Measurements from ENCODE around the gene KCNRG.
"Not testable (repeated sequence)": the region's sequence is repeated elsewhere in the genome, so short reads cannot be mapped to it uniquely, and the experiment has no call there.

The KCNRG gene, protein sequence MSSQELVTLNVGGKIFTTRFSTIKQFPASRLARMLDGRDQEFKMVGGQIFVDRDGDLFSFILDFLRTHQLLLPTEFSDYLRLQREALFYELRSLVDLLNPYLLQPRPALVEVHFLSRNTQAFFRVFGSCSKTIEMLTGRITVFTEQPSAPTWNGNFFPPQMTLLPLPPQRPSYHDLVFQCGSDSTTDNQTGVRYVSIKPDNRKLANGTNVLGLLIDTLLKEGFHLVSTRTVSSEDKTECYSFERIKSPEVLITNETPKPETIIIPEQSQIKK

DNA sequence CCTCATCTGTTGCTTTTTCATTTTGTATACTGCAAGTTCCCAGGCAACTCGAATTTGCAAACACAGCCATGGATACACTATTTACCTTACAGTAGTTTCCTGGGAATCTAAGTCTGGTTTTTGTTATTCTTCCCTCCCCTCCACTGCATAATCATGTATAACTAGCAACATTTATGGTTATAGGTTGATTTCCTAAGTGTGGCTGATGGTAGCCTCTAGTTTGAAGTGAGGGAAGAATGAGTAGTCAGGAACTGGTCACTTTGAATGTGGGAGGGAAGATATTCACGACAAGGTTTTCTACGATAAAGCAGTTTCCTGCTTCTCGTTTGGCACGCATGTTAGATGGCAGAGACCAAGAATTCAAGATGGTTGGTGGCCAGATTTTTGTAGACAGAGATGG, at the start of gene KCNRG:
TSS of gene KCNRG (plus strand) at position 187 of the 400 bp plus-strand sequence. CDS start at position 237, 50 bp downstream.
- H3K4me3 ChIP-seq (ENCODE audit: low read depth in 1 of 2, low read length in 2 of 2) = no peak within 1 kb of the TSS
- H3K9me3 ChIP-seq (ENCODE audit: control insufficient read depth in 1 of 2, low read length in 2 of 2) = no peaks in the 10 kb centered on the region
- no peak within 1 kb of the TSS for H3K27ac ChIP-seq (ENCODE audit: low read depth, low read length)
- H3K36me3 ChIP-seq (ENCODE audit: control insufficient read depth in 1 of 2, insufficient read depth in 2 of 2, low read length in 2 of 2) = peaks cover 33 to 35% of the 10 kb centered on the region in 2 donors
- H3K27me3 ChIP-seq (ENCODE audit: control insufficient read depth in 1 of 2, insufficient read depth in 2 of 2, low read length in 2 of 2) = no peaks in the 10 kb centered on the region
- no peaks in the 10 kb centered on the region for H3K4me1 ChIP-seq (ENCODE audit: control insufficient read depth in 1 of 2, insufficient read depth in 2 of 2, low read length in 2 of 2)
- no peak within 1 kb of the TSS for H3K9ac ChIP-seq (ENCODE audit: low read depth in 1 of 2, low read length in 2 of 2)

- Histone ChIP-seq H3K9ac (ENCODE audit: low read depth in 1 of 2, low read length in 2 of 2) (no peak overlapping the region), H3K27me3 (ENCODE audit: control insufficient read depth in 1 of 2, insufficient read depth in 2 of 2, low read length in 2 of 2) (no peaks in the 10 kb centered on the region), H3K4me3 (ENCODE audit: low read depth in 1 of 2, low read length in 2 of 2) (no peak overlapping the region), H3K4me1 (ENCODE audit: control insufficient read depth in 1 of 2, insufficient read depth in 2 of 2, low read length in 2 of 2) (no peaks in the 10 kb centered on the region), H3K9me3 (ENCODE audit: control insufficient read depth in 1 of 2, low read length in 2 of 2) (peaks cover 3 to 9% of the 10 kb centered on the region in 2 donors), H3K36me3 (ENCODE audit: control insufficient read depth in 1 of 2, insufficient read depth in 2 of 2, low read length in 2 of 2) (no peaks in the 10 kb centered on the region), H3K27ac (ENCODE audit: low read depth, low read length) (no peak overlapping the region)
Observed at GRCh38 chr13:49967456-49967855, 47.8 kb upstream of the KCNRG start.

DNA sequence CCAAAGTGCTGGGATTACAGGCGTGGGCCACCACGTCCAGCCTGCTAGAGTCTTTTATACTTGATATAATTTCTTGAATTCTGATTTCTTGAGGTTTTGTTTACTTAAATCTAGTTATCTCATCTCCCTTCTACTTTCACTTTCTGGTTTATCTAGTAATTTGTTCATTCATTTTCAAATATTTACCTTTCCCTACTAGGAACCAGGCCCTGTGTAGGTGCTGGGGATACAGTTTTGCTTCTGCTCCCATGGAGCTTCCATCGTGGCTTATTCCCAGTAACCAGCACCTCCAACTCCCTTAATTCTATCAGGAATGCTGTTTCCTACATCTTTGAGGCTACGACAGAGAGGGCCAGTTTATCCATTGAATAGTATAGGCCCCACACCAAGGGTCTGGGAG, 42.5 kb upstream of the KCNRG start:
- H3K9ac ChIP-seq (ENCODE audit: low read depth in 1 of 2, low read length in 2 of 2) = no peak overlapping the region
- H3K27me3 ChIP-seq (ENCODE audit: control insufficient read depth in 1 of 2, insufficient read depth in 2 of 2, low read length in 2 of 2) = no peaks in the 10 kb centered on the region
- no peak overlapping the region for H3K4me3 ChIP-seq (ENCODE audit: low read depth in 1 of 2, low read length in 2 of 2)
- no peak overlapping the region for H3K27ac ChIP-seq (ENCODE audit: low read depth, low read length)
- no peaks in the 10 kb centered on the region for H3K36me3 ChIP-seq (ENCODE audit: control insufficient read depth in 1 of 2, insufficient read depth in 2 of 2, low read length in 2 of 2)
- H3K4me1 ChIP-seq (ENCODE audit: control insufficient read depth in 1 of 2, insufficient read depth in 2 of 2, low read length in 2 of 2) = peaks cover 0 to 5% of the 10 kb centered on the region in 2 donors
- H3K9me3 ChIP-seq (ENCODE audit: control insufficient read depth in 1 of 2, low read length in 2 of 2) = no peaks in the 10 kb centered on the region

DNA sequence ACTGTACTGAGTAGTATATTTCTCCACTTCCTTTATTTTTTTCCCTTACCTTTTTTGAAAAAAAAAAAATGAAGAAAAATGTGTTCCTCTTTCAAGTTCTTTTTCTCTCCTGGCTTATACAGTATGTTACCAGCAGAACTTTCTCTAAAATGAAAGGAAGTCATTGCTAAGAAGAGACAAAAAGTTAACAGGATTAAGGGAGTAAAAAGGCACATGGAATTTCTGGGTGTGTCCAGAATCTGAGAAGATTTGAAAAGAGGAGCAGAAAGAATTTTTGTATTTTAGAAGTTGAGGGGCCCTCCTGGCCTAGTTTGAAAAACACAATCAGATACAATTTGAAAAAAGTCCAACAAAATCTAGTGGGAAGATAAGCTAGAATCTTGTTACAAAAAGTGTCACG, 39.4 kb upstream of the KCNRG start:
- Histone ChIP-seq H3K27ac (ENCODE audit: low read depth, low read length) (no peak overlapping the region), H3K9ac (ENCODE audit: low read depth in 1 of 2, low read length in 2 of 2) (no peak overlapping the region), H3K27me3 (ENCODE audit: control insufficient read depth in 1 of 2, insufficient read depth in 2 of 2, low read length in 2 of 2) (no peaks in the 10 kb centered on the region), H3K4me3 (ENCODE audit: low read depth in 1 of 2, low read length in 2 of 2) (no peak overlapping the region), H3K4me1 (ENCODE audit: control insufficient read depth in 1 of 2, insufficient read depth in 2 of 2, low read length in 2 of 2) (peaks cover 0 to 5% of the 10 kb centered on the region in 2 donors), H3K36me3 (ENCODE audit: control insufficient read depth in 1 of 2, insufficient read depth in 2 of 2, low read length in 2 of 2) (no peaks in the 10 kb centered on the region), H3K9me3 (ENCODE audit: control insufficient read depth in 1 of 2, low read length in 2 of 2) (no peaks in the 10 kb centered on the region)

- H3K4me3 ChIP-seq (ENCODE audit: low read depth in 1 of 2, low read length in 2 of 2) = no peak overlapping the region
- no peaks in the 10 kb centered on the region for H3K27me3 ChIP-seq (ENCODE audit: control insufficient read depth in 1 of 2, insufficient read depth in 2 of 2, low read length in 2 of 2)
- H3K9me3 ChIP-seq (ENCODE audit: control insufficient read depth in 1 of 2, low read length in 2 of 2) = no peaks in the 10 kb centered on the region
- H3K27ac ChIP-seq (ENCODE audit: low read depth, low read length) = no peak overlapping the region
- H3K9ac ChIP-seq (ENCODE audit: low read depth in 1 of 2, low read length in 2 of 2) = no peak overlapping the region
- no peaks in the 10 kb centered on the region for H3K36me3 ChIP-seq (ENCODE audit: control insufficient read depth in 1 of 2, insufficient read depth in 2 of 2, low read length in 2 of 2)
- peaks cover 0 to 5% of the 10 kb centered on the region in 2 donors for H3K4me1 ChIP-seq (ENCODE audit: control insufficient read depth in 1 of 2, insufficient read depth in 2 of 2, low read length in 2 of 2)
Observed at GRCh38 chr13:49976314-49977258, 38.7 kb upstream of the KCNRG start.

DNA sequence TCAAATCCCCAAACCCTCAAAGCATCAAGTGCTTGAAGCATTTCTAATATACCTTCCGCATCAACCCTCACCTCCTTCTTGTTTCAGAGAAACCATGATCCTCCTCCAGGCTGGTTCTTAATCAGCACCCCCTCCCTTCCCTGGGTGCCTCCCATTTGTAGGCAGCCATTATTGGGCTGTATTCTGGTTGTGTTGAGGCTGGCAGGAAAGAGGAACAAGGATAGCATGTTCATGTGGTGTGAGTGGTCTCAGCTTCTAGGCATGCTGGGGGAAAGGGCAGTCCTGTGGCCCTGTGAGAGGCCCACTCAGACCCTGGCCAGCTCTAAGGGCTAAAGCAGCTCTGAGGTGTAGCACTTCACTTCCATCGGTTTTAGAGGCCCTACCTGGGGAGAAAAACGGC, 37.3 kb upstream of the KCNRG start:
- Histone ChIP-seq H3K9me3 (ENCODE audit: control insufficient read depth in 1 of 2, low read length in 2 of 2) (no peaks in the 10 kb centered on the region), H3K4me1 (ENCODE audit: control insufficient read depth in 1 of 2, insufficient read depth in 2 of 2, low read length in 2 of 2) (peaks cover 0 to 5% of the 10 kb centered on the region in 2 donors), H3K36me3 (ENCODE audit: control insufficient read depth in 1 of 2, insufficient read depth in 2 of 2, low read length in 2 of 2) (no peaks in the 10 kb centered on the region), H3K27ac (ENCODE audit: low read depth, low read length) (no peak overlapping the region), H3K4me3 (ENCODE audit: low read depth in 1 of 2, low read length in 2 of 2) (no peak overlapping the region), H3K9ac (ENCODE audit: low read depth in 1 of 2, low read length in 2 of 2) (no peak overlapping the region), H3K27me3 (ENCODE audit: control insufficient read depth in 1 of 2, insufficient read depth in 2 of 2, low read length in 2 of 2) (no peaks in the 10 kb centered on the region)

DNA sequence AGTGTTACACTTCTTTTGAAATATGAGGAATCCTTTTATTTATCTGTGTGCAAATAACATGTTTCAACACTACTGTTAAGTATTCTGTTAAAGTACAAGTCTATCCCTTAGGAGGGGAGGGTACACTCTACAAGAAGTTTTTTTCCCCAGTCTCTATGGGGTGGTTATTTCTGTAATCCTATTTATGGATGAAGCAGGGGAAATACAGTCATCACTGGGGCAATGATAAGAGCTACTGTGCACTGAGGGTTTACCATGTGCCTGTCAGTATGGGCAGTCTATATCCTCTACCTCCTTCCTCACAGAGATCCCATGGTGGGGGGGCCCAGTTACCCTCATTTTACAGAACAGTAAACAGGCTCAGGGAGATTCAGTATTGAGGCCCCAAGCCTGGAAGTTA, 35.0 kb upstream of the KCNRG start:
- Histone ChIP-seq H3K4me3 (ENCODE audit: low read depth in 1 of 2, low read length in 2 of 2) (no peak overlapping the region), H3K27ac (ENCODE audit: low read depth, low read length) (no peak overlapping the region), H3K9ac (ENCODE audit: low read depth in 1 of 2, low read length in 2 of 2) (no peak overlapping the region), H3K36me3 (ENCODE audit: control insufficient read depth in 1 of 2, insufficient read depth in 2 of 2, low read length in 2 of 2) (no peaks in the 10 kb centered on the region), H3K4me1 (ENCODE audit: control insufficient read depth in 1 of 2, insufficient read depth in 2 of 2, low read length in 2 of 2) (peaks cover 0 to 5% of the 10 kb centered on the region in 2 donors), H3K27me3 (ENCODE audit: control insufficient read depth in 1 of 2, insufficient read depth in 2 of 2, low read length in 2 of 2) (no peaks in the 10 kb centered on the region), H3K9me3 (ENCODE audit: control insufficient read depth in 1 of 2, low read length in 2 of 2) (no peaks in the 10 kb centered on the region)

GRCh38 chr13:49985129-49985528, 30.1 kb upstream of the KCNRG start:
- Histone ChIP-seq H3K4me1 (ENCODE audit: control insufficient read depth in 1 of 2, insufficient read depth in 2 of 2, low read length in 2 of 2) (no peaks in the 10 kb centered on the region), H3K4me3 (ENCODE audit: low read depth in 1 of 2, low read length in 2 of 2) (no peak overlapping the region), H3K36me3 (ENCODE audit: control insufficient read depth in 1 of 2, insufficient read depth in 2 of 2, low read length in 2 of 2) (no peaks in the 10 kb centered on the region), H3K27me3 (ENCODE audit: control insufficient read depth in 1 of 2, insufficient read depth in 2 of 2, low read length in 2 of 2) (no peaks in the 10 kb centered on the region), H3K27ac (ENCODE audit: low read depth, low read length) (no peak overlapping the region), H3K9me3 (ENCODE audit: control insufficient read depth in 1 of 2, low read length in 2 of 2) (no peaks in the 10 kb centered on the region), H3K9ac (ENCODE audit: low read depth in 1 of 2, low read length in 2 of 2) (no peak overlapping the region)

GRCh38 chr13:49986471-49986870, 28.8 kb upstream of the KCNRG start:
- Histone ChIP-seq H3K4me1 (ENCODE audit: control insufficient read depth in 1 of 2, insufficient read depth in 2 of 2, low read length in 2 of 2) (no peaks in the 10 kb centered on the region), H3K36me3 (ENCODE audit: control insufficient read depth in 1 of 2, insufficient read depth in 2 of 2, low read length in 2 of 2) (no peaks in the 10 kb centered on the region), H3K4me3 (ENCODE audit: low read depth in 1 of 2, low read length in 2 of 2) (no peak overlapping the region), H3K27ac (ENCODE audit: low read depth, low read length) (no peak overlapping the region), H3K9ac (ENCODE audit: low read depth in 1 of 2, low read length in 2 of 2) (no peak overlapping the region), H3K9me3 (ENCODE audit: control insufficient read depth in 1 of 2, low read length in 2 of 2) (no peaks in the 10 kb centered on the region), H3K27me3 (ENCODE audit: control insufficient read depth in 1 of 2, insufficient read depth in 2 of 2, low read length in 2 of 2) (no peaks in the 10 kb centered on the region)

DNA sequence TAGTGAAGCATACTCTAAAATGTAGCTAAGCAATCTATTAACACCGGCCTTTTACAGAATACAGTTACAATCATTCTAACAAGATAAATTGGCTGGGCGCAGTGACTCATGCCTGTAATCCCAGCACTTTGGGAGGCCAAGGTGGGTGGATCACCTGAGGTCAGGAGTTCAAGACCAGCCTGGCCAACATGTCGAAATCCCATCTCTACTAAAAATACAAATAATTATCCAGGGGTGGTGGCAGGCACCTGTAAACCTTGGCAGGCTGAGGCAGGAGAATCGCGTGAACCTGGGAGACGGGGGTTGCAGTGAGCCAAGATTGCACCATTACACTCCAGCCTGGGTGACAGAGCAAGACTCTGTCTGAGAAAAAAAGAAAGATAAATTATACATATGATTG, 24.6 kb upstream of the KCNRG start:
- not testable (repeated sequence) for H3K9me3 ChIP-seq (ENCODE audit: control insufficient read depth in 1 of 2, low read length in 2 of 2); H3K4me1 ChIP-seq (ENCODE audit: control insufficient read depth in 1 of 2, insufficient read depth in 2 of 2, low read length in 2 of 2); H3K36me3 ChIP-seq (ENCODE audit: control insufficient read depth in 1 of 2, insufficient read depth in 2 of 2, low read length in 2 of 2); H3K9ac ChIP-seq (ENCODE audit: low read depth in 1 of 2, low read length in 2 of 2); H3K27me3 ChIP-seq (ENCODE audit: control insufficient read depth in 1 of 2, insufficient read depth in 2 of 2, low read length in 2 of 2); H3K4me3 ChIP-seq (ENCODE audit: low read depth in 1 of 2, low read length in 2 of 2); H3K27ac ChIP-seq (ENCODE audit: low read depth, low read length)
